GM13977 (cell line): ENCODE data around the gene FASTK.
A peak's percentile ranks its signal among the peaks of the same experiment; 100 is the strongest.

Experiments used
- DNase-seq: peaks from one replicate; pipeline ENCODE4 v3.0.0; 2012; ENCODE audit warnings: low spot score
- in situ Hi-C: fragments of 300-500 bp; cut with MboI; formaldehyde crosslinking; loops from one replicate; pipeline ENCODE4 v1.12.0; 2022; ENCODE audit warnings: low sequenced_read_pairs, low pct_unique_long_range_greater_than_20kb, mixed read lengths, inconsistent platforms; ENCODE audit not compliant: unreplicated experiment
- TF ChIP-seq, protein P1 (sequence below): IDR thresholded peaks from 2 replicates; pipeline ENCODE4 v1.5.1; 2012; ENCODE audit warnings: mild to moderate bottlenecking, control low read depth; ENCODE audit not compliant: insufficient read depth; ENCODE audit errors: extremely low read depth, missing control alignments

The FASTK gene

DNA sequence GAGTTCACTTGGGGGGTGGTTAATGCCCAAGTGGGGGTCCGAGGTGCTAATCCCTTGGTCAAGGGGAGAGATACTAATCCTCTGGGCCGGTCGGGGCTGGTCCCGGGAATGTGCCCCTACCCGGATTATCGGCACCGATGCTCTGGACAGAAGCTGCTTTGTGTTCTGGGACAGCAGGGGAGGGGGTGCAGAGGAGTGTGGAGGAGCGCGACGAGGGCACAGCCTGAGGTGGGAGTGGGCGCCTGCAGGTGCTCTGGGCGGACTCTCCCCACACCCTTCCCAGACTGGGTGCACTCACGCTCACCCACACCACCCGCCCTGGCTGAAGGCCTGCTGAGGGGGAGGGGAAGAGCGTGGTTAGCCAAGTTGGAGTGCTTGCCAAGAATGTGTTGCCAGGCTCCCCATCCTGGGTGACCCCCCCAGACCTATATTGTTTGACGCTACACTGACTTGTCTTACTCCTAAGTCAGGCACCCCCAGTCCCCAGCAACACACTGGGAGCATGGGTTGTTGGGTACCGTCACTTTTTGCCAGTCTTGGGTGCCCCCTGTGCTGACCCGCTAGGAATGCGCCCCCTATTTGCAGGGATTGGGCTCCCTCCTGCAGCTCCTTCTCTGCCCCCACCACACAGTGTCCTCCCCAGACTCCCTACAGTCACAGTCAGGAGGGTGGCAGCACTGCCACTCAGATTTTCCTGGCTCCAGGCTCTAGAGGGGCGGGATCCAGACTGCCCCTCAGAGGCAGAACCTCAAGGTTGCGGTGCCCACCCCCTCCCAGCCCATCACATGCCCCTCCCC, 20.0 kb downstream of the FASTK start:
- DNase-seq: no peak
- TF ChIP-seq, protein P1, sequence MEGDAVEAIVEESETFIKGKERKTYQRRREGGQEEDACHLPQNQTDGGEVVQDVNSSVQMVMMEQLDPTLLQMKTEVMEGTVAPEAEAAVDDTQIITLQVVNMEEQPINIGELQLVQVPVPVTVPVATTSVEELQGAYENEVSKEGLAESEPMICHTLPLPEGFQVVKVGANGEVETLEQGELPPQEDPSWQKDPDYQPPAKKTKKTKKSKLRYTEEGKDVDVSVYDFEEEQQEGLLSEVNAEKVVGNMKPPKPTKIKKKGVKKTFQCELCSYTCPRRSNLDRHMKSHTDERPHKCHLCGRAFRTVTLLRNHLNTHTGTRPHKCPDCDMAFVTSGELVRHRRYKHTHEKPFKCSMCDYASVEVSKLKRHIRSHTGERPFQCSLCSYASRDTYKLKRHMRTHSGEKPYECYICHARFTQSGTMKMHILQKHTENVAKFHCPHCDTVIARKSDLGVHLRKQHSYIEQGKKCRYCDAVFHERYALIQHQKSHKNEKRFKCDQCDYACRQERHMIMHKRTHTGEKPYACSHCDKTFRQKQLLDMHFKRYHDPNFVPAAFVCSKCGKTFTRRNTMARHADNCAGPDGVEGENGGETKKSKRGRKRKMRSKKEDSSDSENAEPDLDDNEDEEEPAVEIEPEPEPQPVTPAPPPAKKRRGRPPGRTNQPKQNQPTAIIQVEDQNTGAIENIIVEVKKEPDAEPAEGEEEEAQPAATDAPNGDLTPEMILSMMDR: no peak
- in situ Hi-C loops: no loop called here

DNA sequence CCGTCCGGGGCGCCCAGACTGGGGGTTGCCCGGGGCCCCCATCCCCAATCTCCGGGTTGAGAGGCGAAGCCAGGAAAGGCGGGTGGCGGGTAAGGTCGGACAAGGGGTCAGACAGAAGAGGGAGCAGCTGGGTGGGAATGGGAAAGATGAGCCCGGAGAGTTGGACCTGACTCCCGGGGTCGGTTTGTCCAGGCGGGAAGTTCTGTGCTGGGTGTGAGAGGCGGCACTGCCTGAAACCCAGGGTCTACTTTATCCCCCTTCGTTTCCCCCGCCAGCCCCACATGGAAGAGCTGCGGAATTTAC, 20.5 kb downstream of the FASTK start:
- TF ChIP-seq, protein P1: no peak
- in situ Hi-C loops: no loop called here

DNA sequence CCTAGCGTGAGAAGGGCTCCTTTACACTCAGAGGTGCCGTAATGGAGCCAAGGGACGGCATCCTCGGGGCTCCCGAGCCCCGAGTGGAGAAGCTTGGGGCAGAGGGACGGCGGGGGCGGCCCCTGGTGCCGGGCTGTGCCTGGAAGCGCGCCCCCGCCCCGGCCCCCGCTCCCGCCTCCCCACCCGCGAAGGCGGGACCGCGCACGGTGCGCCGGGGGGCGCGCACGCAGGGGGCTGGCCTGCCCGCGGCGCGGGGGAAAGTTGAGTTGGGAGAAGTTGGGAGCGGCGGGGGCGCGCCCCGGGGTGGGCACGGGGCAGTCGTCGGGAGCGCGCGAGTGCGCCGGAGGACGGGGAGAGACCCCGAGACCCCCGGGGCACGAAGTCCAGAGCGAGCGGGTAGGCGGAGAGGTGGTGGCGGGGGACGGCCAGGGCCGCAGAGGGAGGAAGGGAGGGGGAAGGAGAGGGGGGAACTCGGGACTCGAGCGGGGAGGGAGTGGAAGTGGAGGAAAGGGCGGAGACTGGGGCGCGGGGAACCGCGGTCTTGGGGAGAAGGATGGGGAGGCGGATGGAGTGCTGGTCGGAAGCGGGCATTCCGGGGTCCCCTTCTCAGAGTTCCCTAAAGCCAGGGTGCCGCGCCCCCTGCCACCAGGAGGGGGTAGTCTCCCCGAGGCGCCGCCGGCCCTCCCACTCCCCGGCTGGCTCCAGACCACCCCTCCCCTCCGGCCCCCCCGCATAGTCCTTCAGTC, 21.1 kb downstream of the FASTK start, which contains the start of gene SLC4A2:
Gene SLC4A2 (plus strand): TSS at position 223 of the 746 bp plus-strand sequence. CDS start 2,399 bp downstream, outside the sequence.
- TF ChIP-seq, protein P1: peak; percentile 59
- DNase-seq: peak; percentile 96
- in situ Hi-C loops: no loop called here

More for the DNA sequence above, 20.5 kb downstream of the FASTK start:
- no peak for DNase-seq

DNA sequence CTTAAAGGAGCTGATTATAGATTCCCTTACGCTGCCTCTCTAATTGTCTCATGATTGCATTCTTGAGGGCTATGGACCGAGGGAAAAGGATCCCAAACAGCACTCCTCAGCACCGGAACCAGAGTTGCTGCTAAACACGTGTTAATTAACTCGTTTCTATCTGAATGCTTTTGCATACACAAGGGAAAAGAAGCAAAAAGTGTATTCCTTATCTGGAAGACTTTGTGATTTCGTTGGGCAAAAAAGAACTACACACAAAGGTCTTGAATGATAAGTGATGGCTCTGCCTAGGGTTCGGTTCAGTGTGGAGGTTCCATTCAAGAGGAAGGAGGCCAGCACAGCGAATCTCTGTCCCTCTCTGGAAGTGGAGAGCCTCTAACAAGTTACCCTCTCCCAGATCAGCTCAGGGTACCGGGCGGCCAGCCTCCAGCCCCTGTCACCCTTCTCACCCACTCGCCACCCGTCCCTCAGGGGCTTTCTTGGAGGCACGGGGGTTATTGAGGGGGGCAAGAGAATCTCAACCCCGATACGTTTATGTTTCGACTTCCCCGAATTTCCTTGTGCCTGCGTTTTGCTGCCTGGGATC, 21.7 kb downstream of the FASTK start:
- TF ChIP-seq, protein P1: no peak

DNA sequence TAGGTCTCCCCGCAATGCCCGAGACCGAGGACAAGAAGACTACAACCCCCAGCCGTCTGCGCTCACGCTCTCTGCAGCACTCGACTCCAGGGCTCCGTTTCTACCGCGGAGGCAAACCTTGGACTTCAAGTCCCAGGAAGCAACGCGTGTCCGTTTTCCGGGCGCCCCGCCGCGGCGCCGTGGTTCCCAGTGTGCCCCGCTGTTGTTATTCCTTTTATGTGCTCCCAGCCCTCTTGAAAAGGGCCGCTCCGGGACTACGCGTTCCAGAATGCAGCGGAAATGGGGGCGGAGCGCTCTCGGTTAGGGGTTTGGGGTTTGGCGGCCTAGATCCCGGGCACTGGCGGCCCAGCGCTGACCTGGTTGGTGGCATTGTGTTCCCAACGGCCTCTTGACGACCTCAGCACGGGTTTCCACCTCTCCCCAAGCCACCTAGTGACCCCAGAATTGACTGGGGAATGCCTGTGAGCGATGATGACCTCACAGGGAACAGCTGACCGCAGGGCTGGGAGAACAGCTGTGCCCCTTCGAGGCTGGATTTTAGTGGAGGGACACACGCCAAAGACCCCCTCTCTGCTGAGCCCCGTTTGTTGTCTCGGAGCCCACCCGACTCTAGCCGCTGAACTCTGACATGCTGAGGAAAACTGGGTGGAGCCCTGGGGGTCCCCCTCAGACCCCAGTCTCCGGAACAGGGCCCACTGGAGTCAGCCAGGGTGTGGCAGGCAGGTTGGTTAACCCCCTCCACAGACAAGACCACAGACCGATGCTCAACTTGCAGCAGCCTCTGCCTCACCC, 22.4 kb downstream of the FASTK start:
- DNase-seq: peak; percentile 100
- TF ChIP-seq, protein P1: no peak
- in situ Hi-C loops: no loop called here

More for the DNA sequence above, 21.7 kb downstream of the FASTK start:
- DNase-seq: no peak
- in situ Hi-C loops: no loop called here

DNA sequence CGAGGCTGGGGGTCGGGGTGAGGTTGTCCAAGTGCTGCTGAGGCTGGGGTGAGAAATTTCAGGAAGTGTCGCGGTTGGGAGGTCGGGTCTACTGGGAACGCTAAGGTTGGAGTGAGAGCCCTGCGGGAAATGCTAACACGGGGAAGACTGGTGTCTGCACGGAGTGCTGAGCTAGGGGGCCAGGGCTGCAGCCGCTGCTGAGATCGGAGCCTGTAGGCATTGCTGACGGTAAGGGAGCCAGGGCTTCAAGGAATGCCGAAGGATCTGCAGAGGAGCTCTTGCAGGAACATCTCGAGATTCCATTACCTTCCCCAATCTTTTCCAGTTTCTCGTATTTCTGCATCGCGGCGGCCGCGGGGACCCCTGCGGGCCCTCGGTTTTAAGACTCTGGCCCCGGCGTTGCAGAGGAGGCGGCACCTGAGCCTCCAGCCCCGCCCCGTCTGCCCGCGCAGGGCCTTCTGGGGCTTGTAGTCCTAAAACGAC, 23.1 kb downstream of the FASTK start, which contains the start of gene CDK5:
Gene CDK5 (minus strand): TSS at position 392 of the 483 bp plus-strand sequence. CDS start 49 bp downstream, at position 343.
- DNase-seq: no peak
- TF ChIP-seq, protein P1: no peak
- in situ Hi-C loops: no loop called here
